PFSK-1 (cell line): ENCODE results near the gene LRRC3.

Experiments
- FOXP2 ChIP-seq: optimal IDR thresholded peaks from 2 replicates; pipeline ENCODE3; 2011; ENCODE audit warnings: borderline replicate concordance, control low read depth, inconsistent platforms; ENCODE audit not compliant: insufficient read depth; ENCODE audit errors: extremely low read length, extremely low read depth
- POLR2AphosphoS5 ChIP-seq: IDR thresholded peaks from 2 replicates; pipeline ENCODE4 v1.6.1; 2012; ENCODE audit warnings: low read depth, mild to moderate bottlenecking, control low read depth, low read length, moderate library complexity
- SIN3A ChIP-seq: IDR thresholded peaks from 2 replicates; pipeline ENCODE4 v1.6.1; 2012; ENCODE audit warnings: mild to moderate bottlenecking, low read length, moderate library complexity, borderline replicate concordance; ENCODE audit not compliant: insufficient read depth
- TAF1 ChIP-seq: IDR thresholded peaks from 2 replicates; pipeline ENCODE4 v1.6.1; 2012; ENCODE audit warnings: low read length, control low read depth, borderline replicate concordance; ENCODE audit not compliant: insufficient read depth
- TF ChIP-seq, protein P1 (sequence below), 2 experiments: IDR thresholded peaks; 2 replicates each; pipeline versions ENCODE4 v1.6.1 to v1.8.0; 2011 to 2012; ENCODE audit warnings: low read depth in 2 of 2, low read length in 2 of 2, control low read depth in 1 of 2, inconsistent platforms in 1 of 2, mild to moderate bottlenecking in 1 of 2, moderate library complexity in 1 of 2; ENCODE audit not compliant: insufficient read depth in 1 of 2

LRRC3 gene

DNA sequence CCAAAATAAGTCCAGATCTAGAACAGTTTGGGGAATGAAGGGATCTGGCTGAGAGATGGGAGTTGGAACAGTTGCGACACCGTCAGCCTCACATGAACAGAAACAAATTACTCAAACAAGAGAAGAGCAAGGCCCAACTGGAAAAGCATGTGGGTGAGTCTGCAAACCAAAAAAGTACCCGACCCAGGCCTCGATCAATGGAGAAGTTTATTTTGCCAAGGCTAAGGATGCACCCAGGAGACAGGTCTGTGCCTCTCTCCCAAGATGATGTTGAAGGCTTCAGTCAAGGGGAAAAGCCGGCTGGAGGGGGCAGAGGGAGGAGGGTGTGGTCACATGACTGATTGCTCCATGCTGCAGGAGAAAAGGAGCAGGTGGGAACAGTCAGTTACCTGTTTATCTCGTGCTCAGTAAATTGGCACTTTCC lies 42.4 kb downstream of the LRRC3 start:
- TF ChIP-seq FOXP2, result no peak

DNA sequence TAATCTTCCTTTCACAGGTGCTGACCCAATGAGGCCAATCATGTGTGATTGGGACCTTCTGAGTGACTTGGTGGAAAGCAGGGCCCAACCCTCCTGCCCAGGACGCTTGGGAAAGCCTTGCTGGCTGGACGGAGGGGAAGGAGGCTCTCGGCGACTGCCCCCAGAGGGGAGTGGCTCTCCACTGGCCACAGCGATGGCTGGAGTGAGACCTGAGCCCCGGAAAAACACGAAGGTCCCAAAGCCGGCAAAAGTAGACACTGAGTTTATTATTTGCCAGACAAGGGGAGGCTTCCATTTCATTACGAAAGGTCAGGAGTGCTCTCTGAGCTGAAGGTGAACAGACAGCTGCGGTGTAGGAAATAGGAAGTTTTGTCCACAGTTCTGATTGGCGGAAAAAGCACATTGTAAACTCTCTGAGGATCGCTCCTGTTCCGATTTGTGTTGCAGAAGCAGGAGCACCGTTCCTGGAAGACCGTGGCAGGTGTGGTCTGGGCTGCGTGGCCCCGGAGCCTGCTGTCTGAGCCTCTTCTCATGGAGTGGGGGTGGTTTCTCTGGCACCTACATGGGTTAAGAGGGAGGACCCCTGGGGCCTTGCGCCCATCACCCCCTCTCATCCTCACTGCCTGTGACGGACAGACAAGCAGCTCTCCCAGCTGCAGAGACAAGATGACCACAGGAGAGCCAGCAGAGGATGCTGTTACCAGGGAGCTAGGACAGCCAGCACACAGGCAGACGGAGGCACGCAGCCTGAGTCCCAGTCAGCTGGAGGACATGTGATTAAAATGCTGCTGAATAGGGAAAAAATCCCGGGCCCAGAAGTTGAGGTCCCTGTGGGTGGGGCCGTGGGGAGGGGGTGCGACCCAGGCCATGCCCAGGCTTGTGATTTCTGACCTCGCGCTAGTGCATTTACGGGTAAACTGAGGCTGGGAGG lies 43.2 kb downstream of the LRRC3 start:
- TF ChIP-seq POLR2AphosphoS5 (no peak), SIN3A (no peak), FOXP2 (no peak), TAF1 (no peak)
- TF ChIP-seq, protein P1, sequence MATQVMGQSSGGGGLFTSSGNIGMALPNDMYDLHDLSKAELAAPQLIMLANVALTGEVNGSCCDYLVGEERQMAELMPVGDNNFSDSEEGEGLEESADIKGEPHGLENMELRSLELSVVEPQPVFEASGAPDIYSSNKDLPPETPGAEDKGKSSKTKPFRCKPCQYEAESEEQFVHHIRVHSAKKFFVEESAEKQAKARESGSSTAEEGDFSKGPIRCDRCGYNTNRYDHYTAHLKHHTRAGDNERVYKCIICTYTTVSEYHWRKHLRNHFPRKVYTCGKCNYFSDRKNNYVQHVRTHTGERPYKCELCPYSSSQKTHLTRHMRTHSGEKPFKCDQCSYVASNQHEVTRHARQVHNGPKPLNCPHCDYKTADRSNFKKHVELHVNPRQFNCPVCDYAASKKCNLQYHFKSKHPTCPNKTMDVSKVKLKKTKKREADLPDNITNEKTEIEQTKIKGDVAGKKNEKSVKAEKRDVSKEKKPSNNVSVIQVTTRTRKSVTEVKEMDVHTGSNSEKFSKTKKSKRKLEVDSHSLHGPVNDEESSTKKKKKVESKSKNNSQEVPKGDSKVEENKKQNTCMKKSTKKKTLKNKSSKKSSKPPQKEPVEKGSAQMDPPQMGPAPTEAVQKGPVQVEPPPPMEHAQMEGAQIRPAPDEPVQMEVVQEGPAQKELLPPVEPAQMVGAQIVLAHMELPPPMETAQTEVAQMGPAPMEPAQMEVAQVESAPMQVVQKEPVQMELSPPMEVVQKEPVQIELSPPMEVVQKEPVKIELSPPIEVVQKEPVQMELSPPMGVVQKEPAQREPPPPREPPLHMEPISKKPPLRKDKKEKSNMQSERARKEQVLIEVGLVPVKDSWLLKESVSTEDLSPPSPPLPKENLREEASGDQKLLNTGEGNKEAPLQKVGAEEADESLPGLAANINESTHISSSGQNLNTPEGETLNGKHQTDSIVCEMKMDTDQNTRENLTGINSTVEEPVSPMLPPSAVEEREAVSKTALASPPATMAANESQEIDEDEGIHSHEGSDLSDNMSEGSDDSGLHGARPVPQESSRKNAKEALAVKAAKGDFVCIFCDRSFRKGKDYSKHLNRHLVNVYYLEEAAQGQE (IDR thresholded peaks at IDR 0.05; ENCODE audit: insufficient read depth in 1 of 2, low read depth in 2 of 2, low read length in 2 of 2), result no peak

DNA sequence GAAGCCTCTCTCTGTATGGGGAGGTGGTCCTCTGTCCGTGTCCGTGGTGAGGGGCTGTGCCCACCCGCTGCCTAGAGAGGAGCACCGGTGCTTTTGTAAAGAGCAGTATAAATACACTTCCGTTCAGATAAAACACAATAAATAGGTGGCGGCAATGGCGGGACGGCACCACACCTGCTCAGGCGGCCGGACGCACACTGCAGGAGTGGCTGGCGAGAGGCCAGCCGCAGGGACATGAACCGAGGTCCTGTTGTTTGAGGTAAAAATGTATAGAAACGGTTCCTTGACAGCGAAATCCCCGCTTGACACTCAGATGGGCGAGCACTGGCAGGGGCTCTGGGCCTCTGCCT lies 43.9 kb downstream of the LRRC3 start:
- TF ChIP-seq SIN3A (no peak), FOXP2 (no peak), TAF1 (no peak), POLR2AphosphoS5 (no peak)
- TF ChIP-seq, protein P1 (IDR thresholded peaks at IDR 0.05; ENCODE audit: insufficient read depth in 1 of 2, low read depth in 2 of 2, low read length in 2 of 2), result no peak

DNA sequence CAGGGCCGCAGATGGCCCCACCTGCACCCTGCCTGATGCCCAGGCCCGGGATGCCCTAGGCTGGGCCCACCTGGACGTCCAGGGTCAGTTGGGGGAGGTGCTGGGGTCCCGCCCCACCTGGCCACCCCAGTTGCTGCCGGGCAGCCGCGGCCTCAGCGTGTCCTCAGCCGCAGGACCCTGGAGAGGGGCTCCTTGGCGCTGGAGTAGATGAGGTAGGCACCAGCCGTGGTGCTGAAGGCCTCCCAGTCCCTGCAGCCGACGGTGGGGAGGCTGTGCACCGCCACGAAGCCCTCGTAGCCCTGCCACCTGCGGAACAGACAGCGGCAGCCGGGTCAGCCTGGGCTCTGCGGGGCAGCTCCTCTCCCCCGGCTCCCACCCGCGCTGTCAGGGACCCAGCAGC lies 44.3 kb downstream of the LRRC3 start:
- no peak for TF ChIP-seq TAF1
- TF ChIP-seq FOXP2, result no peak
- TF ChIP-seq, protein P1 (IDR thresholded peaks at IDR 0.05; ENCODE audit: insufficient read depth in 1 of 2, low read depth in 2 of 2, low read length in 2 of 2), result peak in 1 of 2 experiments; percentile 67; a peak in 1 of 4 replicates
- no peak for TF ChIP-seq POLR2AphosphoS5
- TF ChIP-seq SIN3A, result no peak

DNA sequence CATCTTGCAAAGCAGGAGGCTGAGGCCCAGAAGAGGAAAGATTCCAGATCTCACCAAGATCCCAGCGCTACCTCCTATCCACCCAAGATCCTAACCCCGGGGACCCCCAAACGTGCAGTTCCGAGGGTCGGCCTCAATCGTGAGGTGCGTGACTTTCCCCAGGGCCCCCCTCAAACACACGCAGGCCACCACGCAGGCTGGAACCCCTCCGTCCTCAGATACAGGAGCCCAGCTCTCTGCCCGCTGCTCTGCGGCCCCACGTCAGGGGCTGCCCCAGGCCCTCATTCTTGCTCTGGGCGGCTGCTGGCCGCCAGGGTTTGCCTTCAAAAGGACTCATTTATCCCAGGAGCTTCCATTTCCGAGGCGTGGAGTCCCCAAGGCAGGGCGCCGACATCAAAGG lies 44.8 kb downstream of the LRRC3 start:
- TF ChIP-seq, protein P1 (IDR thresholded peaks at IDR 0.05; ENCODE audit: insufficient read depth in 1 of 2, low read depth in 2 of 2, low read length in 2 of 2), result no peak
- TF ChIP-seq POLR2AphosphoS5 (no peak), SIN3A (no peak), TAF1 (no peak), FOXP2 (no peak)
